BLaER1 (cell line): ENCODE measurements around the gene MACF1.
A peak's percentile ranks its signal among the peaks of the same experiment; 100 is the strongest.
"Not testable (repeated sequence)": the region's sequence is repeated elsewhere in the genome, so short reads cannot be mapped to it uniquely, and the experiment has no call there.

Experiments used
- H3K27ac ChIP-seq: shearing (Covaris generic); formaldehyde crosslinking; 2 replicates; pipeline ENCODE4 v1.8.1; 2022
- H3K27me3 ChIP-seq: shearing (Covaris generic); formaldehyde crosslinking; 2 replicates; pipeline ENCODE4 v1.8.1; 2022
- H3K36me3 ChIP-seq: shearing (Covaris generic); formaldehyde crosslinking; 2 replicates; pipeline ENCODE4 v1.8.1; 2022
- H3K4me1 ChIP-seq: shearing (Covaris generic); formaldehyde crosslinking; 2 replicates; pipeline ENCODE4 v1.8.1; 2022
- H3K4me2 ChIP-seq: shearing (Covaris generic); formaldehyde crosslinking; 2 replicates; pipeline ENCODE4 v1.8.1; 2022
- H3K4me3 ChIP-seq: shearing (Covaris generic); formaldehyde crosslinking; 2 replicates; pipeline ENCODE4 v1.8.1; 2022
- H3K9ac ChIP-seq: shearing (Covaris generic); formaldehyde crosslinking; 2 replicates; pipeline ENCODE4 v1.8.1; 2022
- H3K9me3 ChIP-seq: shearing (Covaris generic); formaldehyde crosslinking; 2 replicates; pipeline ENCODE4 v1.8.1; 2022
- H4K20me1 ChIP-seq: shearing (Covaris generic); formaldehyde crosslinking; 2 replicates; pipeline ENCODE4 v1.8.1; 2022
- Cebpa-rat ChIP-seq: shearing (Covaris generic); IDR thresholded peaks from 2 replicates; pipeline ENCODE4 v1.8.1; 2022

MACF1 gene

GRCh38 chr1:39522661-39523567, 318.4 kb downstream of the MACF1 start:
- no peak for TF ChIP-seq Cebpa-rat
- Histone ChIP-seq H3K9ac (no peak overlapping the region), H3K4me3 (no peak overlapping the region), H3K36me3 (peaks cover 15% of the 10 kb centered on the region), H3K9me3 (no peaks in the 10 kb centered on the region), H3K4me2 (peak overlapping the region; percentile 86), H3K27ac (no peak overlapping the region), H3K4me1 (peaks cover 46% of the 10 kb centered on the region), H3K27me3 (no peaks in the 10 kb centered on the region), H4K20me1 (peaks cover 18% of the 10 kb centered on the region; the same call in 1 of the 2 replicates)

- Histone ChIP-seq H3K4me1 (peaks cover 46% of the 10 kb centered on the region), H3K9me3 (no peaks in the 10 kb centered on the region), H3K9ac (peak overlapping the region; percentile 3; the same call in 1 of the 2 replicates), H3K4me2 (peak overlapping the region; percentile 86), H3K4me3 (no peak overlapping the region), H3K36me3 (peaks cover 28% of the 10 kb centered on the region), H3K27me3 (no peaks in the 10 kb centered on the region), H3K27ac (peak overlapping the region; percentile 45; the same call in 1 of the 2 replicates), H4K20me1 (peaks cover 18% of the 10 kb centered on the region; the same call in 1 of the 2 replicates)
- TF ChIP-seq Cebpa-rat: no peak
These were observed 319.7 kb downstream of the MACF1 start for GRCh38 chr1:39524171-39524570.

GRCh38 chr1:39524591-39525365, 320.3 kb downstream of the MACF1 start:
- Histone ChIP-seq H3K9ac (peak overlapping the region; percentile 3; the same call in 1 of the 2 replicates), H4K20me1 (peaks cover 18% of the 10 kb centered on the region; the same call in 1 of the 2 replicates), H3K4me2 (peak overlapping the region; percentile 86), H3K27me3 (no peaks in the 10 kb centered on the region), H3K27ac (peak overlapping the region; percentile 45), H3K36me3 (peaks cover 32% of the 10 kb centered on the region), H3K4me1 (peaks cover 46% of the 10 kb centered on the region), H3K9me3 (no peaks in the 10 kb centered on the region), H3K4me3 (no peak overlapping the region)
- TF ChIP-seq Cebpa-rat: no peak

- Histone ChIP-seq H3K4me2 (peak overlapping the region; percentile 86), H3K4me1 (peaks cover 46% of the 10 kb centered on the region), H3K4me3 (peak overlapping the region; percentile 23; the same call in 1 of the 2 replicates), H3K36me3 (peaks cover 40% of the 10 kb centered on the region), H3K9ac (peak overlapping the region; percentile 3; the same call in 1 of the 2 replicates), H3K9me3 (no peaks in the 10 kb centered on the region), H3K27me3 (no peaks in the 10 kb centered on the region), H4K20me1 (peaks cover 18% of the 10 kb centered on the region; the same call in 1 of the 2 replicates), H3K27ac (peak overlapping the region; percentile 45)
- no peak for TF ChIP-seq Cebpa-rat
These were observed 321.1 kb downstream of the MACF1 start for GRCh38 chr1:39525366-39526165.

GRCh38 chr1:39526466-39527189, 322.1 kb downstream of the MACF1 start:
- Histone ChIP-seq H3K4me3 (no peak overlapping the region), H3K9ac (no peak overlapping the region), H3K4me1 (peaks cover 46% of the 10 kb centered on the region), H3K9me3 (no peaks in the 10 kb centered on the region), H4K20me1 (peaks cover 18% of the 10 kb centered on the region; the same call in 1 of the 2 replicates), H3K27me3 (no peaks in the 10 kb centered on the region), H3K36me3 (peaks cover 50% of the 10 kb centered on the region), H3K27ac (no peak overlapping the region), H3K4me2 (peak overlapping the region; percentile 86)
- TF ChIP-seq Cebpa-rat: no peak

GRCh38 chr1:39527190-39527579, 322.7 kb downstream of the MACF1 start:
- H3K27me3 ChIP-seq, H3K9ac ChIP-seq, H3K4me3 ChIP-seq, H3K4me2 ChIP-seq, H3K27ac ChIP-seq, H3K9me3 ChIP-seq: not testable (repeated sequence)
- Histone ChIP-seq H3K36me3 (peaks cover 56% of the 10 kb centered on the region), H3K4me1 (peaks cover 46% of the 10 kb centered on the region), H4K20me1 (peaks cover 18% of the 10 kb centered on the region; the same call in 1 of the 2 replicates)

- Histone ChIP-seq H3K27ac (no peak overlapping the region), H3K9ac (no peak overlapping the region), H3K4me1 (peaks cover 42% of the 10 kb centered on the region), H3K36me3 (peaks cover 65% of the 10 kb centered on the region), H3K9me3 (no peaks in the 10 kb centered on the region), H4K20me1 (peaks cover 18% of the 10 kb centered on the region; the same call in 1 of the 2 replicates), H3K27me3 (no peaks in the 10 kb centered on the region), H3K4me2 (no peak overlapping the region), H3K4me3 (no peak overlapping the region)
- no peak for TF ChIP-seq Cebpa-rat
These were observed 323.6 kb downstream of the MACF1 start for GRCh38 chr1:39528082-39528481.

GRCh38 chr1:39529901-39530535, 325.5 kb downstream of the MACF1 start:
- H3K36me3 ChIP-seq: peaks cover 76% of the 10 kb centered on the region

More at GRCh38 chr1:39529901-39530535, 325.5 kb downstream of the MACF1 start:
- Histone ChIP-seq H3K4me1 (peaks cover 22% of the 10 kb centered on the region), H3K9ac (no peak overlapping the region), H3K4me3 (no peak overlapping the region), H4K20me1 (peaks cover 8% of the 10 kb centered on the region; the same call in 1 of the 2 replicates), H3K4me2 (no peak overlapping the region), H3K27ac (no peak overlapping the region), H3K9me3 (no peaks in the 10 kb centered on the region), H3K27me3 (no peaks in the 10 kb centered on the region)
- TF ChIP-seq Cebpa-rat: no peak
